Measurements from ENCODE around the gene NCKAP1.

Gene NCKAP1

GRCh38 chr2:182883451-182883850, 154.8 kb downstream of the NCKAP1 start:
- no peak for TF ChIP-seq GATA2 (IDR thresholded peaks at IDR 0.05; ENCODE audit: low read depth, low read length)
- TF ChIP-seq GATA3 (IDR thresholded peaks at IDR 0.05; ENCODE audit: low read depth, low read length): no peak

GRCh38 chr2:182870227-182870626, 168.0 kb downstream of the NCKAP1 start:
- TF ChIP-seq GATA2 (IDR thresholded peaks at IDR 0.05; ENCODE audit: low read depth, low read length) (no peak), GATA3 (IDR thresholded peaks at IDR 0.05; ENCODE audit: low read depth, low read length) (no peak)

- no peak for TF ChIP-seq GATA3 (IDR thresholded peaks at IDR 0.05; ENCODE audit: low read depth, low read length)
- no peak for TF ChIP-seq GATA2 (IDR thresholded peaks at IDR 0.05; ENCODE audit: low read depth, low read length)
These were observed 170.0 kb downstream of the NCKAP1 start for GRCh38 chr2:182868054-182868796.

- TF ChIP-seq GATA2 (IDR thresholded peaks at IDR 0.05; ENCODE audit: low read depth, low read length) (no peak), GATA3 (IDR thresholded peaks at IDR 0.05; ENCODE audit: low read depth, low read length) (no peak)
These were observed 170.7 kb downstream of the NCKAP1 start for GRCh38 chr2:182867426-182868053.

- peak; percentile 80 for TF ChIP-seq GATA2 (IDR thresholded peaks at IDR 0.05; ENCODE audit: low read depth, low read length)
- peak; percentile 33; the same call in 1 of the 2 replicates for TF ChIP-seq GATA3 (IDR thresholded peaks at IDR 0.05; ENCODE audit: low read depth, low read length)
These were observed 171.5 kb downstream of the NCKAP1 start, which contains the start of gene FRZB for GRCh38 chr2:182866461-182867406. Gene FRZB (minus strand): TSS chr2:182866637. CDS start chr2:182866552, 85 bp downstream.

GRCh38 chr2:182866095-182866460, 172.2 kb downstream of the NCKAP1 start:
- TF ChIP-seq GATA2 (IDR thresholded peaks at IDR 0.05; ENCODE audit: low read depth, low read length): no peak
- no peak for TF ChIP-seq GATA3 (IDR thresholded peaks at IDR 0.05; ENCODE audit: low read depth, low read length)

- TF ChIP-seq GATA3 (IDR thresholded peaks at IDR 0.05; ENCODE audit: low read depth, low read length) (no peak), GATA2 (IDR thresholded peaks at IDR 0.05; ENCODE audit: low read depth, low read length) (no peak)
These were observed 173.2 kb downstream of the NCKAP1 start for GRCh38 chr2:182864949-182865570.

GRCh38 chr2:182863642-182864041, 174.6 kb downstream of the NCKAP1 start:
- TF ChIP-seq GATA3 (IDR thresholded peaks at IDR 0.05; ENCODE audit: low read depth, low read length): no peak
- no peak for TF ChIP-seq GATA2 (IDR thresholded peaks at IDR 0.05; ENCODE audit: low read depth, low read length)

GRCh38 chr2:182862091-182862490, 176.2 kb downstream of the NCKAP1 start:
- no peak for TF ChIP-seq GATA3 (IDR thresholded peaks at IDR 0.05; ENCODE audit: low read depth, low read length)
- no peak for TF ChIP-seq GATA2 (IDR thresholded peaks at IDR 0.05; ENCODE audit: low read depth, low read length)

GRCh38 chr2:182860858-182861257, 177.4 kb downstream of the NCKAP1 start:
- TF ChIP-seq GATA2 (IDR thresholded peaks at IDR 0.05; ENCODE audit: low read depth, low read length) (no peak), GATA3 (IDR thresholded peaks at IDR 0.05; ENCODE audit: low read depth, low read length) (no peak)

Data from SH-SY5Y (cell line).